Measurements from ENCODE around the gene SUPT5H. TPM values are rescaled to one million over a fixed set of nuclear protein-coding genes. Genes with fewer than 3 reads are reported as not detected.
A peak's percentile ranks its signal among the peaks of the same experiment; 100 is the strongest.

The SUPT5H gene
- total and polyA plus RNA-seq, 2 of the 4 experiments (the other 2 are of a cell fraction) = 75.3 to 116 TPM

- Histone ChIP-seq H2AFZ (replicated peaks; ENCODE audit: low read length, poor library complexity) (no peak overlapping the region), H3K27me3 (ENCODE audit: control insufficient read depth, insufficient read depth, low read length) (no peaks in the 10 kb centered on the region), H4K8ac (ENCODE audit: low read depth in 2 of 2, low read length in 2 of 2) (no peak overlapping the region), H3K23ac (ENCODE audit: low read depth, low read length) (no peak overlapping the region), H3K9me3 (ENCODE audit: control insufficient read depth, insufficient read depth, low read length) (no peaks in the 10 kb centered on the region), H3K79me1 (ENCODE audit: low read depth in 1 of 2, low read length in 2 of 2) (peaks cover 23 to 49% of the 10 kb centered on the region in 2 experiments), H4K91ac (ENCODE audit: insufficient read depth, low read depth, low read length) (no peak overlapping the region), H3K4me2 (ENCODE audit: low read depth, low read length) (no peak overlapping the region), H2BK15ac (ENCODE audit: low read depth, low read length) (no peak overlapping the region), H3K4ac (ENCODE audit: low read depth, low read length) (no peak overlapping the region), H3K9ac (ENCODE audit: low read depth, low read length) (no peak overlapping the region), H3K4me3 (ENCODE audit: insufficient read depth, low read depth, low read length) (no peak overlapping the region), H2BK120ac (ENCODE audit: low read depth, low read length) (no peak overlapping the region), H4K20me1 (ENCODE audit: insufficient read depth, low read length) (peaks cover 46% of the 10 kb centered on the region), H2BK20ac (ENCODE audit: low read depth, low read length) (no peak overlapping the region), H2BK5ac (ENCODE audit: low read depth, low read length, poor library complexity, severe bottlenecking) (no peak overlapping the region), H3K9me1 (ENCODE audit: insufficient read depth, low read length) (peaks cover 7% of the 10 kb centered on the region), H4K5ac (ENCODE audit: low read depth, low read length) (no peak overlapping the region), H3K56ac (ENCODE audit: extremely low read depth, insufficient read depth, low read length) (no peak overlapping the region), H3K36me3 (ENCODE audit: control insufficient read depth, insufficient read depth, low read length) (peaks cover 23% of the 10 kb centered on the region), H3K18ac (ENCODE audit: low read depth, low read length) (no peak overlapping the region), H3K4me1 (ENCODE audit: control insufficient read depth, insufficient read depth, low read length) (peaks cover 22% of the 10 kb centered on the region), H3K14ac (replicated peaks; ENCODE audit: low read depth, low read length) (no peak overlapping the region), H2AK5ac (ENCODE audit: low read depth, low read length) (no peak overlapping the region), H3K27ac (ENCODE audit: insufficient read depth, low read length) (no peak overlapping the region), H2AK9ac (replicated peaks; ENCODE audit: low read depth, low read length, poor library complexity) (no peak overlapping the region)
- BruUV-seq (replicated peaks) = no TSS peak
- no peak for ATAC-seq (ENCODE audit: low read depth)
- no peak for DNase-seq
- WGBS, 2 experiments (ENCODE audit: extremely low coverage in 2 of 2, insufficient read length in 1 of 2) = no CpG with 5 or more reads among the region's 8 CpGs
- in situ Hi-C loops (cut with MboI; ENCODE audit: low sequenced_read_pairs) (loop anchor here (25.0 kb wide), 1 partner anchor 405 kb away; the partner anchor contains the start of genes DYRK1B and FBL), intact Hi-C loops (cut with micrococcal nuclease) (no loop called here), dilution Hi-C loops (cut with HindIII; ENCODE audit: low sequenced_read_pairs, unreplicated experiment) (no loop called here)
- ChIA-PET POLR2A (ENCODE audit: unreplicated experiment) (no interaction called here), CTCF (interaction anchor here (0.6 kb wide), 1 partner anchor 104 kb away, joined by 4 read pairs; no protein-coding TSS in a partner anchor)
- TF ChIP-seq POLR2A (IDR thresholded peaks at IDR 0.05; ENCODE audit: low read depth, low read length) (peak; percentile 14; the same call in 1 of the 2 replicates), MAZ (IDR thresholded peaks at IDR 0.05; ENCODE audit: borderline replicate concordance, low read depth, low read length) (no peak), SMC3 (IDR thresholded peaks at IDR 0.05; ENCODE audit: low read depth, low read length) (no peak)
Observed at GRCh38 chr19:39432677-39433025, 12.7 kb upstream of the SUPT5H start.
